ENCODE measurements around the gene ZDHHC3.

ZDHHC3 gene

DNA sequence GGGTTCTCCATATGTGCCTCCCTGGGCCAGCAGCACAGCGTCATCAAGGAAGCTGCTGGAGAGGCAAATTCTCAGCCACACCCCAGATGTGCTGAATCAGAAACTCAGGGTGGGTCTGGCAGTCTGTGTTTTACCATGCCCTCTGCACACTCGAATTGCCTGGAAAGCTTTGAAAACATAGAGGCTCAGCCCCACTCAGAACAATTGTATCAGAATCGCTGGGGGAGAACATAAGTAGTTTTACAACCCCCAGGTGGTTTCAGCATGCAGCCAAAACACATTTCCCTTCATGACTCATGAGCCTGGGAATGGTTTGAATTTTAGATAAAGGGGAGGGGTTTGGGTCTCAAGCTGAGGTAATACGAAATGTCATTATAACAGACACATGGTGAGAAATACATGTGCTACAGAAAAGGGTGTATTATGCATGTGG, 92.0 kb downstream of the ZDHHC3 start:
- no peak for DNase-seq
- no peak overlapping the region for H3K9ac ChIP-seq (ENCODE audit: low read length)
- H3F3A ChIP-seq (ENCODE audit: insufficient read depth, low read length), result no peaks in the 10 kb centered on the region
- no peaks in the 10 kb centered on the region for H3K79me2 ChIP-seq (ENCODE audit: low read length)
- no peaks in the 10 kb centered on the region for H4K20me1 ChIP-seq (ENCODE audit: insufficient read depth, low read length)
- H3K4me2 ChIP-seq (ENCODE audit: low read depth, low read length), result no peak overlapping the region
- H3K4me1 ChIP-seq (ENCODE audit: low read length), result no peaks in the 10 kb centered on the region
- H3K9me2 ChIP-seq (replicated peaks; ENCODE audit: insufficient read depth, low read length), result no peaks in the 10 kb centered on the region
- no peaks in the 10 kb centered on the region for H3K36me3 ChIP-seq (replicated peaks; ENCODE audit: insufficient read depth, low read length)
- no peaks in the 10 kb centered on the region for H3K9me3 ChIP-seq (replicated peaks; ENCODE audit: insufficient read depth, low read length)
- H3K4me3 ChIP-seq (ENCODE audit: low read length), result no peak overlapping the region
- no peak overlapping the region for H2AFZ ChIP-seq (ENCODE audit: low read length)
- TF ChIP-seq EZH2 (optimal IDR thresholded peaks at IDR 0.05; ENCODE audit: low read depth, low read length) (no peak), EZH2phosphoT487 (IDR thresholded peaks at IDR 0.05; ENCODE audit: low read length) (no peak)
- TF ChIP-seq, protein P1, sequence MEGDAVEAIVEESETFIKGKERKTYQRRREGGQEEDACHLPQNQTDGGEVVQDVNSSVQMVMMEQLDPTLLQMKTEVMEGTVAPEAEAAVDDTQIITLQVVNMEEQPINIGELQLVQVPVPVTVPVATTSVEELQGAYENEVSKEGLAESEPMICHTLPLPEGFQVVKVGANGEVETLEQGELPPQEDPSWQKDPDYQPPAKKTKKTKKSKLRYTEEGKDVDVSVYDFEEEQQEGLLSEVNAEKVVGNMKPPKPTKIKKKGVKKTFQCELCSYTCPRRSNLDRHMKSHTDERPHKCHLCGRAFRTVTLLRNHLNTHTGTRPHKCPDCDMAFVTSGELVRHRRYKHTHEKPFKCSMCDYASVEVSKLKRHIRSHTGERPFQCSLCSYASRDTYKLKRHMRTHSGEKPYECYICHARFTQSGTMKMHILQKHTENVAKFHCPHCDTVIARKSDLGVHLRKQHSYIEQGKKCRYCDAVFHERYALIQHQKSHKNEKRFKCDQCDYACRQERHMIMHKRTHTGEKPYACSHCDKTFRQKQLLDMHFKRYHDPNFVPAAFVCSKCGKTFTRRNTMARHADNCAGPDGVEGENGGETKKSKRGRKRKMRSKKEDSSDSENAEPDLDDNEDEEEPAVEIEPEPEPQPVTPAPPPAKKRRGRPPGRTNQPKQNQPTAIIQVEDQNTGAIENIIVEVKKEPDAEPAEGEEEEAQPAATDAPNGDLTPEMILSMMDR (IDR thresholded peaks at IDR 0.05; ENCODE audit: low read length), result no peak
- H3K27me3 ChIP-seq (replicated peaks; ENCODE audit: insufficient read depth, low read length), result no peaks in the 10 kb centered on the region
- no peak overlapping the region for H3K27ac ChIP-seq (ENCODE audit: low read length)

DNA sequence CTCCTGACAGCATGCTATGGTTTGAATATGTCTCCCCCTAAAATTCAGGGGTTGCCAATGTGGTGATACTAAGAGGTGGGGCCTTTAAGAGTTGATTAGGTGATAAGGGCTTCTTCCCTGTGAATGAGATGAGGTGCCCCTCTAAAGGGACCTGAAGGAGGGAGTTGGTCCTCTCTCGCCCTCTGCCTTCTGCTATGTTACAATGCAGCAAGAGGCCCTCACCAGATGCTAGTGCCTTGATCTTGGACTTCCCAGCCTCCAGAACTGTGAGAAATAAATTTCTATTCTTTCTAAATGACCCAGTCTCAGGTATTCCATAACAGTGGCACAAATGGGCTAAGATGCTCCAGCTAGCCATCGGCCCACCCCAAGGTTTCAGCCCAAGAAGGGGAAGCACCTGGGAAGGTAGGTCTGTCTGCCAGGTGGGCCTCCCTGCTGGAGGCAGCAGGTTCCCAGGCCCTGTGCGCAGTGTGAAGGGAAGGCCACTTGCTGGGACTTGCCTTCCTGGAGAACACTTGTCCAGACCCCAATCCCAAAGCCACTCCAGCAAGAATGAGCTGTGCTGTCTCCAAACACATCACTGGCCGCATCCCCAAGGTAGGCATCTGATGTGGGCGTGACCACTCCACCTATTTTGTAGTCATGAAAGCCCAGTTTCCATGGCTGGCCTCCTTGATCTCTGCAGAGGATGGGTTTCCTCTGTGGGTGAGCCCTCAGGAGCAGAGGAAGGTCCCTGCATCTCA, 92.6 kb downstream of the ZDHHC3 start:
- TF ChIP-seq, protein P1 (IDR thresholded peaks at IDR 0.05; ENCODE audit: low read length), result no peak
- TF ChIP-seq EZH2phosphoT487 (IDR thresholded peaks at IDR 0.05; ENCODE audit: low read length), result no peak
- TF ChIP-seq EZH2 (optimal IDR thresholded peaks at IDR 0.05; ENCODE audit: low read depth, low read length), result no peak
- H3K9ac ChIP-seq (ENCODE audit: low read length), result no peak overlapping the region
- no peak overlapping the region for H3K27ac ChIP-seq (ENCODE audit: low read length)

DNA sequence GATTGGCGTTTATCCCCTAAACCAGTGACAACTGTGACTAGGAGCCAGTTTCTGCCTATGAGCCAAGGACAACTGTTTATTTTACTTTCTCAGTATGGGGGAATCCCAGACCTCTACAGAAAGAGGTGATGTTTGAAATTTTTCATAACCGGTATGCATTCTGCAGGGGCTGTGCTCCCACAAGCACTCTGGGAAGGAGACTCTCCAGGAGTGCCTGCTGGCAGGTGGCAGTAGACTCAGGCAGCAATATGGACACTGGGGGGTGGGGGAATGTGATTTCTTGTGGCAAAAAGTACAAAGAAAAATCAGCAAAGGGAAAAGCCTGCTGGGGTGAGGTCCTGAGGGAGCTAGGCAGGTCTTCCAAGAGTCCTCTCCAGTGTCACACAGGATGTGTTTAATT, 95.7 kb downstream of the ZDHHC3 start:
- Histone ChIP-seq H3K9ac (ENCODE audit: low read length) (no peak overlapping the region), H3K9me3 (replicated peaks; ENCODE audit: insufficient read depth, low read length) (no peaks in the 10 kb centered on the region), H3K4me1 (ENCODE audit: low read length) (no peaks in the 10 kb centered on the region), H3K9me2 (replicated peaks; ENCODE audit: insufficient read depth, low read length) (no peaks in the 10 kb centered on the region), H2AFZ (ENCODE audit: low read length) (no peak overlapping the region), H3K27ac (ENCODE audit: low read length) (no peak overlapping the region), H3F3A (ENCODE audit: insufficient read depth, low read length) (no peaks in the 10 kb centered on the region), H3K4me3 (ENCODE audit: low read length) (no peak overlapping the region), H3K4me2 (ENCODE audit: low read depth, low read length) (no peak overlapping the region), H3K36me3 (replicated peaks; ENCODE audit: insufficient read depth, low read length) (no peaks in the 10 kb centered on the region), H4K20me1 (ENCODE audit: insufficient read depth, low read length) (no peaks in the 10 kb centered on the region), H3K27me3 (replicated peaks; ENCODE audit: insufficient read depth, low read length) (no peaks in the 10 kb centered on the region), H3K79me2 (ENCODE audit: low read length) (no peaks in the 10 kb centered on the region)
- DNase-seq, result no peak
- TF ChIP-seq EZH2 (optimal IDR thresholded peaks at IDR 0.05; ENCODE audit: low read depth, low read length) (no peak), EZH2phosphoT487 (IDR thresholded peaks at IDR 0.05; ENCODE audit: low read length) (no peak)
- TF ChIP-seq, protein P1 (IDR thresholded peaks at IDR 0.05; ENCODE audit: low read length), result no peak

More for the DNA sequence above, 92.6 kb downstream of the ZDHHC3 start:
- Histone ChIP-seq H3K4me1 (ENCODE audit: low read length) (no peaks in the 10 kb centered on the region), H3K4me3 (ENCODE audit: low read length) (no peak overlapping the region), H3K9me3 (replicated peaks; ENCODE audit: insufficient read depth, low read length) (no peaks in the 10 kb centered on the region), H3K9me2 (replicated peaks; ENCODE audit: insufficient read depth, low read length) (no peaks in the 10 kb centered on the region), H3F3A (ENCODE audit: insufficient read depth, low read length) (no peaks in the 10 kb centered on the region), H4K20me1 (ENCODE audit: insufficient read depth, low read length) (no peaks in the 10 kb centered on the region), H3K4me2 (ENCODE audit: low read depth, low read length) (no peak overlapping the region), H2AFZ (ENCODE audit: low read length) (no peak overlapping the region), H3K27me3 (replicated peaks; ENCODE audit: insufficient read depth, low read length) (no peaks in the 10 kb centered on the region), H3K79me2 (ENCODE audit: low read length) (no peaks in the 10 kb centered on the region), H3K36me3 (replicated peaks; ENCODE audit: insufficient read depth, low read length) (no peaks in the 10 kb centered on the region)
- DNase-seq, result no peak
